GM18502 (cell line): ENCODE data around the gene DOK7.
"Not testable (repeated sequence)": the region's sequence is repeated elsewhere in the genome, so short reads cannot be mapped to it uniquely, and the experiment has no call there.

Experiments used
- ATAC-seq: cut with Tn5 transposase; IDR thresholded peaks from one replicate; pipeline ENCODE4 v1.9.1; 2021; ENCODE audit warnings: mild to moderate bottlenecking; ENCODE audit not compliant: unreplicated experiment, poor library complexity

Gene DOK7

GRCh38 chr4:3499710-3500109 lies 36.6 kb downstream of the DOK7 start:
- no peak for ATAC-seq

- ATAC-seq: no peak
Measured at GRCh38 chr4:3500111-3500510, 37.0 kb downstream of the DOK7 start.

GRCh38 chr4:3500634-3501101 lies 37.6 kb downstream of the DOK7 start:
- no peak for ATAC-seq

GRCh38 chr4:3501126-3501824 lies 38.2 kb downstream of the DOK7 start:
- ATAC-seq: no peak

GRCh38 chr4:3501825-3502425 lies 38.8 kb downstream of the DOK7 start:
- ATAC-seq: no peak

GRCh38 chr4:3502941-3503936 lies 40.1 kb downstream of the DOK7 start:
- no peak for ATAC-seq

GRCh38 chr4:3505231-3505630 lies 42.1 kb downstream of the DOK7 start:
- ATAC-seq: no peak

GRCh38 chr4:3508542-3508941 lies 45.4 kb downstream of the DOK7 start:
- ATAC-seq: no peak

- ATAC-seq: no peak
Measured at GRCh38 chr4:3510481-3510880, 47.4 kb downstream of the DOK7 start.

- no peak for ATAC-seq
Measured at GRCh38 chr4:3511187-3511586, 48.1 kb downstream of the DOK7 start.

GRCh38 chr4:3511601-3512000 lies 48.5 kb downstream of the DOK7 start:
- not testable (repeated sequence) for ATAC-seq

- ATAC-seq: no peak
Measured at GRCh38 chr4:3512279-3512678, 49.2 kb downstream of the DOK7 start.

- no peak for ATAC-seq
Measured at GRCh38 chr4:3512719-3513118, 49.6 kb downstream of the DOK7 start.

- no peak for ATAC-seq
Measured at GRCh38 chr4:3513807-3514206, 50.7 kb downstream of the DOK7 start.

GRCh38 chr4:3514221-3514780 lies 51.2 kb downstream of the DOK7 start:
- ATAC-seq: no peak

- no peak for ATAC-seq
Measured at GRCh38 chr4:3514806-3515501, 51.8 kb downstream of the DOK7 start.

GRCh38 chr4:3515646-3516045 lies 52.5 kb downstream of the DOK7 start:
- ATAC-seq: no peak

- no peak for ATAC-seq
Measured at GRCh38 chr4:3516061-3516835, 53.1 kb downstream of the DOK7 start.
